ENCODE data around the gene SLC27A1. TPM values are rescaled to one million over a fixed set of nuclear protein-coding genes. Genes with fewer than 3 reads are reported as not detected.
"Not testable (repeated sequence)": the region's sequence is repeated elsewhere in the genome, so short reads cannot be mapped to it uniquely, and the experiment has no call there.

Gene SLC27A1
- total and polyA plus RNA-seq, 2 donors (not counting 3 experiments of a cell fraction or from before 2014, with no cell fraction given), result 10.4 to 13.5 TPM

- Histone ChIP-seq H3K4me3 (replicated peaks in 1 of 3; ENCODE audit: insufficient read depth in 1 of 3, low read depth in 1 of 3, low read length in 3 of 3) (no peak overlapping the region), H3K9me3 (replicated peaks; ENCODE audit: control insufficient read depth, insufficient read depth, low read length) (peaks cover 4% of the 10 kb centered on the region), H3K4me2 (ENCODE audit: insufficient read depth, low read length) (no peak overlapping the region), H3K79me2 (ENCODE audit: control insufficient read depth, insufficient read depth, low read length) (peaks cover 3% of the 10 kb centered on the region), H3K4me1 (ENCODE audit: control insufficient read depth, extremely low read depth, insufficient read depth, low read length) (peaks cover 2% of the 10 kb centered on the region), H4K20me1 (replicated peaks; ENCODE audit: control insufficient read depth, extremely low read depth, insufficient read depth, low read length) (no peaks in the 10 kb centered on the region), H3K27ac (ENCODE audit: insufficient read depth, low read depth, low read length) (no peak overlapping the region), H2AFZ (ENCODE audit: low read depth, low read length) (no peak overlapping the region), H3K27me3 (ENCODE audit: control insufficient read depth in 2 of 2, insufficient read depth in 2 of 2, low read length in 2 of 2) (no peaks in the 10 kb centered on the region), H3K36me3 (ENCODE audit: control insufficient read depth in 2 of 2, extremely low read depth in 1 of 2, insufficient read depth in 2 of 2, low read length in 2 of 2) (peaks cover 0 to 7% of the 10 kb centered on the region in 2 experiments), H3K9ac (replicated peaks; ENCODE audit: extremely low read depth, insufficient read depth, low read length) (no peak overlapping the region), H3K9me1 (replicated peaks; ENCODE audit: control insufficient read depth, extremely low read depth, insufficient read depth, low read length) (no peaks in the 10 kb centered on the region)
- TF ChIP-seq MYC (IDR thresholded peaks at IDR 0.05; ENCODE audit: low read depth, low read length), result no peak
- TF ChIP-seq EZH2 (IDR thresholded peaks at IDR 0.05; ENCODE audit: borderline replicate concordance, low read depth, low read length, severe bottlenecking), result no peak
- TF ChIP-seq, protein P1, sequence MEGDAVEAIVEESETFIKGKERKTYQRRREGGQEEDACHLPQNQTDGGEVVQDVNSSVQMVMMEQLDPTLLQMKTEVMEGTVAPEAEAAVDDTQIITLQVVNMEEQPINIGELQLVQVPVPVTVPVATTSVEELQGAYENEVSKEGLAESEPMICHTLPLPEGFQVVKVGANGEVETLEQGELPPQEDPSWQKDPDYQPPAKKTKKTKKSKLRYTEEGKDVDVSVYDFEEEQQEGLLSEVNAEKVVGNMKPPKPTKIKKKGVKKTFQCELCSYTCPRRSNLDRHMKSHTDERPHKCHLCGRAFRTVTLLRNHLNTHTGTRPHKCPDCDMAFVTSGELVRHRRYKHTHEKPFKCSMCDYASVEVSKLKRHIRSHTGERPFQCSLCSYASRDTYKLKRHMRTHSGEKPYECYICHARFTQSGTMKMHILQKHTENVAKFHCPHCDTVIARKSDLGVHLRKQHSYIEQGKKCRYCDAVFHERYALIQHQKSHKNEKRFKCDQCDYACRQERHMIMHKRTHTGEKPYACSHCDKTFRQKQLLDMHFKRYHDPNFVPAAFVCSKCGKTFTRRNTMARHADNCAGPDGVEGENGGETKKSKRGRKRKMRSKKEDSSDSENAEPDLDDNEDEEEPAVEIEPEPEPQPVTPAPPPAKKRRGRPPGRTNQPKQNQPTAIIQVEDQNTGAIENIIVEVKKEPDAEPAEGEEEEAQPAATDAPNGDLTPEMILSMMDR (IDR thresholded peaks at IDR 0.05; ENCODE audit: extremely low read depth in 1 of 2, insufficient read depth in 1 of 2, low read depth in 1 of 2, low read length in 2 of 2), result no peak
- TF ChIP-seq POLR2AphosphoS5 (IDR thresholded peaks at IDR 0.05; ENCODE audit: insufficient read depth, low read depth, low read length), result no peak
- no peak for TF ChIP-seq MAX (IDR thresholded peaks at IDR 0.05; ENCODE audit: insufficient read depth, insufficient read length)
- FAIRE-seq (no peak), DNase-seq (ENCODE audit: low read depth, low spot score) (no peak)
- ChIA-PET POLR2A (no interaction called here), CTCF (interaction anchor here (1.8 kb wide), 1 partner anchor 10 kb away, joined by 3 read pairs; no protein-coding TSS in a partner anchor)
- dilution Hi-C loops (cut with MboI; ENCODE audit: extremely low pct_ligation_motif_present, low sequenced_read_pairs), result no loop called here
- no TSS peak for BruUV-seq (replicated peaks)
- intact Hi-C loops (cut with micrococcal nuclease), result no loop called here
These were observed 47.6 kb downstream of the SLC27A1 start for GRCh38 chr19:17517898-17518297.

DNA sequence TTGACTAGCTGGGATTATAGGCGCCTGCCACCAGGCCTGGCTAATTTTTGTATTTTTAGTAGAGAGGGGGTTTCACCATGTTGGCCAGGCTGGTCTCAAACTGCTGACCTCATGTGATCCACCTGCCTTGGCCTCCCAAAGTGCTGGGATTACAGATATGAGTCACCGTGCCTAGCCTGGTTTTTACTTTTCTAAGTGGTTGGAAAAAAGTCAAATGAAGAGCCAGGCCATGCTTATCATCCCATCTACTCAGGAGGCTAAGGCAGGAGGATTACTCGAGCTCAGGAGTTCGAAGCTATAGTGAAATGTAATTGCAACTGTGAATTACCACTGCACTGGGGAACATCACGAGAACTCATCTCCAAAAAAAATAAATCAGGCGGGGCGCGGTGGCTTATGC lies 48.3 kb downstream of the SLC27A1 start:
- BruUV-seq (replicated peaks); intact Hi-C loops (cut with micrococcal nuclease); H3K4me1 ChIP-seq (ENCODE audit: control insufficient read depth, extremely low read depth, insufficient read depth, low read length); H4K20me1 ChIP-seq (replicated peaks; ENCODE audit: control insufficient read depth, extremely low read depth, insufficient read depth, low read length); H3K9me1 ChIP-seq (replicated peaks; ENCODE audit: control insufficient read depth, extremely low read depth, insufficient read depth, low read length); H3K9ac ChIP-seq (replicated peaks; ENCODE audit: extremely low read depth, insufficient read depth, low read length); DNase-seq (ENCODE audit: low read depth, low spot score); H3K36me3 ChIP-seq (ENCODE audit: control insufficient read depth in 2 of 2, extremely low read depth in 1 of 2, insufficient read depth in 2 of 2, low read length in 2 of 2); H3K4me3 ChIP-seq (replicated peaks in 1 of 3; ENCODE audit: insufficient read depth in 1 of 3, low read depth in 1 of 3, low read length in 3 of 3); dilution Hi-C loops (cut with MboI; ENCODE audit: extremely low pct_ligation_motif_present, low sequenced_read_pairs); H3K27me3 ChIP-seq (ENCODE audit: control insufficient read depth in 2 of 2, insufficient read depth in 2 of 2, low read length in 2 of 2); H3K9me3 ChIP-seq (replicated peaks; ENCODE audit: control insufficient read depth, insufficient read depth, low read length); H3K4me2 ChIP-seq (ENCODE audit: insufficient read depth, low read length); H3K27ac ChIP-seq (ENCODE audit: insufficient read depth, low read depth, low read length); H2AFZ ChIP-seq (ENCODE audit: low read depth, low read length); H3K79me2 ChIP-seq (ENCODE audit: control insufficient read depth, insufficient read depth, low read length); FAIRE-seq: not testable (repeated sequence)
- ChIA-PET POLR2A (interaction anchor here (0.7 kb wide), 1 partner anchor 12 kb away, joined by 5 read pairs; no protein-coding TSS in a partner anchor), CTCF (interaction anchor here (1.8 kb wide), 1 partner anchor 10 kb away, joined by 3 read pairs; no protein-coding TSS in a partner anchor)

All from endothelial cell of umbilical vein (primary cell).